Activated CD4-positive, alpha-beta memory T cell treated with anti-CD3 and anti-CD28 coated beads for 36 hours (primary cell): ENCODE data around the gene MOXD1. TPM values are rescaled to one million over a fixed set of nuclear protein-coding genes. Genes with fewer than 3 reads are reported as not detected.

Source experiments
- CTCF ChIA-PET: fragments of 350-600 bp; sonication (Branson Sonifier 250); formaldehyde crosslinking; loops from one replicate; lab custom pipeline; 2021; ENCODE audit warnings: antibody characterized with exemption, inconsistent platforms; lab: Charles Lee
- POLR2A ChIA-PET: fragments of 350-600 bp; sonication (Branson Sonifier 250); formaldehyde crosslinking; loops from one replicate; lab custom pipeline; 2021; ENCODE audit warnings: antibody characterized with exemption; lab: Charles Lee
- DNase-seq: peaks from one replicate; pipeline ENCODE4 v3.0.0-alpha.2; 2020
- H3K27ac Mint-ChIP-seq: one replicate; pipeline ENCODE4 v1.8.0; 2021; ENCODE audit warnings: mixed read lengths
- H3K27me3 Mint-ChIP-seq: one replicate; pipeline ENCODE4 v1.8.0; 2021; ENCODE audit warnings: mixed read lengths
- H3K36me3 Mint-ChIP-seq: one replicate; pipeline ENCODE4 v1.8.0; 2021; ENCODE audit warnings: mixed read lengths
- H3K4me1 Mint-ChIP-seq: one replicate; pipeline ENCODE4 v1.8.0; 2021; ENCODE audit warnings: low read depth, mixed read lengths
- H3K4me3 Mint-ChIP-seq: one replicate; pipeline ENCODE4 v1.8.0; 2021; ENCODE audit warnings: mild to moderate bottlenecking, mixed read lengths
- H3K9me3 Mint-ChIP-seq: one replicate; pipeline ENCODE4 v1.8.0; 2021; ENCODE audit warnings: mixed read lengths
- intact Hi-C: fragments of 100-400 bp; cut with micrococcal nuclease; formaldehyde crosslinking; loops from one replicate; pipeline ENCODE4 v1.15.1; 2023
- total RNA-seq, 2 experiments: library from RNA; stranded (reverse); gene quantifications; one replicate each; pipeline ENCODE4 v1.2.3, GENCODE V29; 2021

The MOXD1 gene
- total RNA-seq, 2 experiments from 2014 or later: not detected

GRCh38 chr6:132412656-132413498 lies 11.6 kb upstream of the MOXD1 start:
- H3K27me3 Mint-ChIP-seq: peaks cover 13% of the 10 kb centered on the region
- POLR2A ChIA-PET: no interaction called here

GRCh38 chr6:132411296-132411695 lies 10.0 kb upstream of the MOXD1 start:
- no peak for DNase-seq
- Mint-ChIP-seq H3K4me3 (no peak overlapping the region), H3K27me3 (peaks cover 15% of the 10 kb centered on the region), H3K36me3 (no peaks in the 10 kb centered on the region), H3K9me3 (no peaks in the 10 kb centered on the region), H3K27ac (no peak overlapping the region), H3K4me1 (no peaks in the 10 kb centered on the region)
- ChIA-PET CTCF (no interaction called here), POLR2A (no interaction called here)
- intact Hi-C loops: no loop called here

More at GRCh38 chr6:132412656-132413498, 11.6 kb upstream of the MOXD1 start:
- Mint-ChIP-seq H3K4me1 (no peaks in the 10 kb centered on the region), H3K9me3 (peaks cover 5% of the 10 kb centered on the region), H3K27ac (no peak overlapping the region), H3K4me3 (no peak overlapping the region), H3K36me3 (no peaks in the 10 kb centered on the region)
- intact Hi-C loops: no loop called here
- no peak for DNase-seq
- CTCF ChIA-PET: no interaction called here

- intact Hi-C loops: no loop called here
- POLR2A ChIA-PET: no interaction called here
- no peak overlapping the region for H3K4me3 Mint-ChIP-seq
- H3K4me1 Mint-ChIP-seq: no peaks in the 10 kb centered on the region
- H3K36me3 Mint-ChIP-seq: no peaks in the 10 kb centered on the region
- no peaks in the 10 kb centered on the region for H3K9me3 Mint-ChIP-seq
- CTCF ChIA-PET: interaction anchor here (1.6 kb wide), 1 partner anchor 131 kb away, joined by 3 read pairs; no protein-coding TSS in a partner anchor
- peaks cover 15% of the 10 kb centered on the region for H3K27me3 Mint-ChIP-seq
- no peak for DNase-seq
- H3K27ac Mint-ChIP-seq: no peak overlapping the region
These were observed 9.6 kb upstream of the MOXD1 start for GRCh38 chr6:132410830-132411229.

GRCh38 chr6:132405143-132405915 lies 4.1 kb upstream of the MOXD1 start:
- POLR2A ChIA-PET: no interaction called here
- H3K4me1 Mint-ChIP-seq: peaks cover 12% of the 10 kb centered on the region
- DNase-seq: no peak
- no peak overlapping the region for H3K4me3 Mint-ChIP-seq
- no peaks in the 10 kb centered on the region for H3K9me3 Mint-ChIP-seq
- H3K27me3 Mint-ChIP-seq: peaks cover 35% of the 10 kb centered on the region
- intact Hi-C loops: loop anchor here (10.0 kb wide), 1 partner anchor 79 kb away; no protein-coding TSS in a partner anchor
- no peak overlapping the region for H3K27ac Mint-ChIP-seq
- CTCF ChIA-PET: interaction anchor here (0.6 to 1.6 kb wide), 3 partner anchors 61 to 126 kb away, joined by 3 to 9 read pairs (median 4); no protein-coding TSS in a partner anchor
- no peaks in the 10 kb centered on the region for H3K36me3 Mint-ChIP-seq

GRCh38 chr6:132404736-132405135 lies 3.5 kb upstream of the MOXD1 start:
- POLR2A ChIA-PET: no interaction called here
- Mint-ChIP-seq H3K27me3 (peaks cover 41% of the 10 kb centered on the region), H3K4me1 (peaks cover 12% of the 10 kb centered on the region), H3K36me3 (no peaks in the 10 kb centered on the region), H3K4me3 (no peak overlapping the region), H3K9me3 (no peaks in the 10 kb centered on the region), H3K27ac (no peak overlapping the region)
- no peak for DNase-seq
- intact Hi-C loops: loop anchor here (1.0 to 10.0 kb wide), 2 partner anchors 39 to 80 kb away; no protein-coding TSS in a partner anchor
- CTCF ChIA-PET: interaction anchor here (1.5 to 1.6 kb wide), 2 partner anchors 125 to 126 kb away, joined by 3 to 9 read pairs; no protein-coding TSS in a partner anchor

- no peak overlapping the region for H3K4me3 Mint-ChIP-seq
- peaks cover 42% of the 10 kb centered on the region for H3K27me3 Mint-ChIP-seq
- intact Hi-C loops: loop anchor here (1.0 to 10.0 kb wide), 2 partner anchors 39 to 80 kb away; no protein-coding TSS in a partner anchor
These were observed 3.1 kb upstream of the MOXD1 start for GRCh38 chr6:132404330-132404729.

GRCh38 chr6:132401618-132402285 lies 477 bp upstream of the MOXD1 start:
- peaks cover 12% of the 10 kb centered on the region for H3K4me1 Mint-ChIP-seq
- ChIA-PET CTCF (no interaction called here), POLR2A (no interaction called here)
- no peak for DNase-seq
- no peak overlapping the region for H3K4me3 Mint-ChIP-seq
- H3K27me3 Mint-ChIP-seq: peaks cover 41% of the 10 kb centered on the region
- no peaks in the 10 kb centered on the region for H3K9me3 Mint-ChIP-seq
- intact Hi-C loops: loop anchor here (10.0 kb wide), 1 partner anchor 83 kb away; no protein-coding TSS in a partner anchor
- H3K36me3 Mint-ChIP-seq: no peaks in the 10 kb centered on the region
- no peak overlapping the region for H3K27ac Mint-ChIP-seq

More at GRCh38 chr6:132404330-132404729, 3.1 kb upstream of the MOXD1 start:
- Mint-ChIP-seq H3K36me3 (no peaks in the 10 kb centered on the region), H3K9me3 (no peaks in the 10 kb centered on the region), H3K27ac (no peak overlapping the region), H3K4me1 (peaks cover 12% of the 10 kb centered on the region)
- no peak for DNase-seq
- ChIA-PET POLR2A (no interaction called here), CTCF (interaction anchor here (1.6 kb wide), 1 partner anchor 124 kb away, joined by 9 read pairs; no protein-coding TSS in a partner anchor)

- peaks cover 12% of the 10 kb centered on the region for H3K4me1 Mint-ChIP-seq
- H3K4me3 Mint-ChIP-seq: peak overlapping the region; percentile 22
- peaks cover 38% of the 10 kb centered on the region for H3K27me3 Mint-ChIP-seq
- DNase-seq: no peak
- CTCF ChIA-PET: no interaction called here
- no peaks in the 10 kb centered on the region for H3K36me3 Mint-ChIP-seq
- POLR2A ChIA-PET: no interaction called here
- H3K27ac Mint-ChIP-seq: no peak overlapping the region
- H3K9me3 Mint-ChIP-seq: peaks cover under 1% of the 10 kb centered on the region
- intact Hi-C loops: loop anchor here (10.0 kb wide), 1 partner anchor 84 kb away; no protein-coding TSS in a partner anchor
These were observed 756 bp downstream of the MOXD1 start for GRCh38 chr6:132400555-132400882.

- no peak for DNase-seq
- POLR2A ChIA-PET: no interaction called here
- H3K9me3 Mint-ChIP-seq: peaks cover 11% of the 10 kb centered on the region
- peaks cover 41% of the 10 kb centered on the region for H3K27me3 Mint-ChIP-seq
- no peak overlapping the region for H3K4me3 Mint-ChIP-seq
- H3K36me3 Mint-ChIP-seq: peaks cover 2% of the 10 kb centered on the region
- H3K4me1 Mint-ChIP-seq: peaks cover 6% of the 10 kb centered on the region
- CTCF ChIA-PET: no interaction called here
- no peak overlapping the region for H3K27ac Mint-ChIP-seq
- intact Hi-C loops: loop anchor here (10.0 kb wide), 1 partner anchor 85 kb away; no protein-coding TSS in a partner anchor
These were observed 1.8 kb downstream of the MOXD1 start for GRCh38 chr6:132399376-132400074.

- intact Hi-C loops: no loop called here
These were observed 6.2 kb downstream of the MOXD1 start for GRCh38 chr6:132395015-132395597.

GRCh38 chr6:132392792-132393191 lies 8.5 kb downstream of the MOXD1 start:
- intact Hi-C loops: loop anchor here (2.0 kb wide), 1 partner anchor 114 kb away; no protein-coding TSS in a partner anchor

More at GRCh38 chr6:132395015-132395597, 6.2 kb downstream of the MOXD1 start:
- ChIA-PET POLR2A (no interaction called here), CTCF (no interaction called here)
- H3K4me3 Mint-ChIP-seq: no peak overlapping the region
- H3K36me3 Mint-ChIP-seq: peaks cover 5% of the 10 kb centered on the region
- peak overlapping the region; percentile 7 for H3K27ac Mint-ChIP-seq
- peaks cover 27% of the 10 kb centered on the region for H3K27me3 Mint-ChIP-seq
- DNase-seq: no peak
- H3K4me1 Mint-ChIP-seq: no peaks in the 10 kb centered on the region
- peaks cover 16% of the 10 kb centered on the region for H3K9me3 Mint-ChIP-seq

More at GRCh38 chr6:132392792-132393191, 8.5 kb downstream of the MOXD1 start:
- no peak for DNase-seq
- Mint-ChIP-seq H3K27me3 (peaks cover 24% of the 10 kb centered on the region), H3K27ac (no peak overlapping the region), H3K4me1 (no peaks in the 10 kb centered on the region), H3K4me3 (no peak overlapping the region), H3K36me3 (peaks cover 5% of the 10 kb centered on the region), H3K9me3 (peaks cover 16% of the 10 kb centered on the region)
- POLR2A ChIA-PET: no interaction called here
- CTCF ChIA-PET: interaction anchor here (1.6 to 3.7 kb wide), 2 partner anchors 91 to 113 kb away, joined by 6 to 23 read pairs; no protein-coding TSS in a partner anchor
